ENCODE data around the gene RABGEF1.
"Not testable (repeated sequence)": the region's sequence is repeated elsewhere in the genome, so short reads cannot be mapped to it uniquely, and the experiment has no call there.

The RABGEF1 gene

GRCh38 chr7:66699998-66700397 lies 40.5 kb upstream of the RABGEF1 start:
- TF ChIP-seq GLIS3 (CRISPR knock-in tag; IDR thresholded peaks at IDR 0.05) = no peak
- no peak for TF ChIP-seq CSDC2 (CRISPR knock-in tag; IDR thresholded peaks at IDR 0.05)
- TF ChIP-seq ARNTL (CRISPR knock-in tag; IDR thresholded peaks at IDR 0.05; ENCODE audit: borderline replicate concordance, low read depth) = no peak
- TF ChIP-seq SNAI2 (CRISPR knock-in tag; IDR thresholded peaks at IDR 0.05) = no peak
- TF ChIP-seq TOX (CRISPR knock-in tag; IDR thresholded peaks at IDR 0.05; ENCODE audit: borderline replicate concordance) = no peak
- no peak for TF ChIP-seq ZC3H10 (CRISPR knock-in tag; IDR thresholded peaks at IDR 0.05)
- no peak for TF ChIP-seq ZNF565 (CRISPR knock-in tag; conservative IDR thresholded peaks at IDR 0.05; ENCODE audit: low read depth)
- TF ChIP-seq ZFP30 (CRISPR knock-in tag; IDR thresholded peaks at IDR 0.05) = no peak
- no peak for TF ChIP-seq PPARA (CRISPR knock-in tag; IDR thresholded peaks at IDR 0.05; ENCODE audit: borderline replicate concordance)
- ATAC-seq = no peak

- no peak for ATAC-seq
- TF ChIP-seq, protein P1, sequence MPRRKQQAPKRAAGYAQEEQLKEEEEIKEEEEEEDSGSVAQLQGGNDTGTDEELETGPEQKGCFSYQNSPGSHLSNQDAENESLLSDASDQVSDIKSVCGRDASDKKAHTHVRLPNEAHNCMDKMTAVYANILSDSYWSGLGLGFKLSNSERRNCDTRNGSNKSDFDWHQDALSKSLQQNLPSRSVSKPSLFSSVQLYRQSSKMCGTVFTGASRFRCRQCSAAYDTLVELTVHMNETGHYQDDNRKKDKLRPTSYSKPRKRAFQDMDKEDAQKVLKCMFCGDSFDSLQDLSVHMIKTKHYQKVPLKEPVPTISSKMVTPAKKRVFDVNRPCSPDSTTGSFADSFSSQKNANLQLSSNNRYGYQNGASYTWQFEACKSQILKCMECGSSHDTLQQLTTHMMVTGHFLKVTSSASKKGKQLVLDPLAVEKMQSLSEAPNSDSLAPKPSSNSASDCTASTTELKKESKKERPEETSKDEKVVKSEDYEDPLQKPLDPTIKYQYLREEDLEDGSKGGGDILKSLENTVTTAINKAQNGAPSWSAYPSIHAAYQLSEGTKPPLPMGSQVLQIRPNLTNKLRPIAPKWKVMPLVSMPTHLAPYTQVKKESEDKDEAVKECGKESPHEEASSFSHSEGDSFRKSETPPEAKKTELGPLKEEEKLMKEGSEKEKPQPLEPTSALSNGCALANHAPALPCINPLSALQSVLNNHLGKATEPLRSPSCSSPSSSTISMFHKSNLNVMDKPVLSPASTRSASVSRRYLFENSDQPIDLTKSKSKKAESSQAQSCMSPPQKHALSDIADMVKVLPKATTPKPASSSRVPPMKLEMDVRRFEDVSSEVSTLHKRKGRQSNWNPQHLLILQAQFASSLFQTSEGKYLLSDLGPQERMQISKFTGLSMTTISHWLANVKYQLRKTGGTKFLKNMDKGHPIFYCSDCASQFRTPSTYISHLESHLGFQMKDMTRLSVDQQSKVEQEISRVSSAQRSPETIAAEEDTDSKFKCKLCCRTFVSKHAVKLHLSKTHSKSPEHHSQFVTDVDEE (CRISPR knock-in tag; IDR thresholded peaks at IDR 0.05) = no peak
- TF ChIP-seq ISL1 (CRISPR knock-in tag; IDR thresholded peaks at IDR 0.05) = no peak
- no peak for TF ChIP-seq ESRRG (CRISPR knock-in tag; IDR thresholded peaks at IDR 0.05)
- TF ChIP-seq PPARA (CRISPR knock-in tag; IDR thresholded peaks at IDR 0.05; ENCODE audit: borderline replicate concordance) = no peak
- TF ChIP-seq, protein P2, sequence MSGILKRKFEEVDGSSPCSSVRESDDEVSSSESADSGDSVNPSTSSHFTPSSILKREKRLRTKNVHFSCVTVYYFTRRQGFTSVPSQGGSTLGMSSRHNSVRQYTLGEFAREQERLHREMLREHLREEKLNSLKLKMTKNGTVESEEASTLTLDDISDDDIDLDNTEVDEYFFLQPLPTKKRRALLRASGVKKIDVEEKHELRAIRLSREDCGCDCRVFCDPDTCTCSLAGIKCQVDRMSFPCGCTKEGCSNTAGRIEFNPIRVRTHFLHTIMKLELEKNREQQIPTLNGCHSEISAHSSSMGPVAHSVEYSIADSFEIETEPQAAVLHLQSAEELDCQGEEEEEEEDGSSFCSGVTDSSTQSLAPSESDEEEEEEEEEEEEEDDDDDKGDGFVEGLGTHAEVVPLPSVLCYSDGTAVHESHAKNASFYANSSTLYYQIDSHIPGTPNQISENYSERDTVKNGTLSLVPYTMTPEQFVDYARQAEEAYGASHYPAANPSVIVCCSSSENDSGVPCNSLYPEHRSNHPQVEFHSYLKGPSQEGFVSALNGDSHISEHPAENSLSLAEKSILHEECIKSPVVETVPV (CRISPR knock-in tag; IDR thresholded peaks at IDR 0.05) = no peak
- TF ChIP-seq ZNF70 (CRISPR knock-in tag; IDR thresholded peaks at IDR 0.05) = no peak
- TF ChIP-seq SNAI2 (CRISPR knock-in tag; IDR thresholded peaks at IDR 0.05) = no peak
- TF ChIP-seq CSDC2 (CRISPR knock-in tag; IDR thresholded peaks at IDR 0.05) = no peak
- TF ChIP-seq ZNF8 (CRISPR knock-in tag; IDR thresholded peaks at IDR 0.05) = no peak
- TF ChIP-seq ZC3H10 (CRISPR knock-in tag; IDR thresholded peaks at IDR 0.05) = no peak
- TF ChIP-seq ZFP3 (CRISPR knock-in tag; IDR thresholded peaks at IDR 0.05) = no peak
- no peak for TF ChIP-seq OSR1 (CRISPR knock-in tag; IDR thresholded peaks at IDR 0.05)
- TF ChIP-seq ARNTL (CRISPR knock-in tag; IDR thresholded peaks at IDR 0.05; ENCODE audit: borderline replicate concordance, low read depth) = no peak
- TF ChIP-seq, protein P3, sequence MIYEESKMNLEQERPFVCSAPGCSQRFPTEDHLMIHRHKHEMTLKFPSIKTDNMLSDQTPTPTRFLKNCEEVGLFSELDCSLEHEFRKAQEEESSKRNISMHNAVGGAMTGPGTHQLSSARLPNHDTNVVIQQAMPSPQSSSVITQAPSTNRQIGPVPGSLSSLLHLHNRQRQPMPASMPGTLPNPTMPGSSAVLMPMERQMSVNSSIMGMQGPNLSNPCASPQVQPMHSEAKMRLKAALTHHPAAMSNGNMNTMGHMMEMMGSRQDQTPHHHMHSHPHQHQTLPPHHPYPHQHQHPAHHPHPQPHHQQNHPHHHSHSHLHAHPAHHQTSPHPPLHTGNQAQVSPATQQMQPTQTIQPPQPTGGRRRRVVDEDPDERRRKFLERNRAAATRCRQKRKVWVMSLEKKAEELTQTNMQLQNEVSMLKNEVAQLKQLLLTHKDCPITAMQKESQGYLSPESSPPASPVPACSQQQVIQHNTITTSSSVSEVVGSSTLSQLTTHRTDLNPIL (CRISPR knock-in tag; IDR thresholded peaks at IDR 0.05; ENCODE audit: low read depth) = no peak
- no peak for TF ChIP-seq TOX (CRISPR knock-in tag; IDR thresholded peaks at IDR 0.05; ENCODE audit: borderline replicate concordance)
- no peak for TF ChIP-seq TCF4 (CRISPR knock-in tag; IDR thresholded peaks at IDR 0.05; ENCODE audit: borderline replicate concordance)
Observed at GRCh38 chr7:66700633-66701131, 39.9 kb upstream of the RABGEF1 start.

DNA sequence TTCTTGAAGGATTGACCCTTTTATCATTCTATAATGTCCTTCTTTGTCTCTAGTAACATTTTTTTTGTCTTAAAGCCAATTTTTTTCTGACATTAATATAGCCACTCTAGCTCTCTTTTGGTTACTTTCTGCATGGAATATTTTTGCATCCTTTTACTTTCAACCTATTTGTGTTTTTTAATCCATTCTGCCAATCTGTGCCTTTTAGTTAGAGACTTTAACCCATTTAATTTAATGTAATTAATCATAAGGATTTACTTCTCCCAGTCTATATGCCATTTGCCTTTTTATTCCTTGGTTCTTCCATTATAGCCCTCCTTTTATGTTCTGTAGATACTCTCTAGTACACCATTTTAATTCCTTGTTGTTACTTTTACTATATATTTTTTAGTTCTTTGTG lies 32.7 kb upstream of the RABGEF1 start:
- no peak for ATAC-seq
- TF ChIP-seq ZNF565 (CRISPR knock-in tag; conservative IDR thresholded peaks at IDR 0.05; ENCODE audit: low read depth) = no peak
- TF ChIP-seq ZFP30 (CRISPR knock-in tag; IDR thresholded peaks at IDR 0.05) = no peak
- TF ChIP-seq PATZ1 (CRISPR knock-in tag; IDR thresholded peaks at IDR 0.05; ENCODE audit: borderline replicate concordance) = no peak
- TF ChIP-seq ARNTL (CRISPR knock-in tag; IDR thresholded peaks at IDR 0.05; ENCODE audit: borderline replicate concordance, low read depth) = no peak
- TF ChIP-seq, protein P4, sequence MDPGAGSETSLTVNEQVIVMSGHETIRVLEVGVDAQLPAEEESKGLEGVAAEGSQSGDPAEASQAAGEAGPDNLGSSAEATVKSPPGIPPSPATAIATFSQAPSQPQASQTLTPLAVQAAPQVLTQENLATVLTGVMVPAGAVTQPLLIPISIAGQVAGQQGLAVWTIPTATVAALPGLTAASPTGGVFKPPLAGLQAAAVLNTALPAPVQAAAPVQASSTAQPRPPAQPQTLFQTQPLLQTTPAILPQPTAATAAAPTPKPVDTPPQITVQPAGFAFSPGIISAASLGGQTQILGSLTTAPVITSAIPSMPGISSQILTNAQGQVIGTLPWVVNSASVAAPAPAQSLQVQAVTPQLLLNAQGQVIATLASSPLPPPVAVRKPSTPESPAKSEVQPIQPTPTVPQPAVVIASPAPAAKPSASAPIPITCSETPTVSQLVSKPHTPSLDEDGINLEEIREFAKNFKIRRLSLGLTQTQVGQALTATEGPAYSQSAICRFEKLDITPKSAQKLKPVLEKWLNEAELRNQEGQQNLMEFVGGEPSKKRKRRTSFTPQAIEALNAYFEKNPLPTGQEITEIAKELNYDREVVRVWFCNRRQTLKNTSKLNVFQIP (CRISPR knock-in tag; IDR thresholded peaks at IDR 0.05; ENCODE audit: borderline replicate concordance, low read depth) = no peak
- TF ChIP-seq, protein P2 (CRISPR knock-in tag; IDR thresholded peaks at IDR 0.05) = no peak

DNA sequence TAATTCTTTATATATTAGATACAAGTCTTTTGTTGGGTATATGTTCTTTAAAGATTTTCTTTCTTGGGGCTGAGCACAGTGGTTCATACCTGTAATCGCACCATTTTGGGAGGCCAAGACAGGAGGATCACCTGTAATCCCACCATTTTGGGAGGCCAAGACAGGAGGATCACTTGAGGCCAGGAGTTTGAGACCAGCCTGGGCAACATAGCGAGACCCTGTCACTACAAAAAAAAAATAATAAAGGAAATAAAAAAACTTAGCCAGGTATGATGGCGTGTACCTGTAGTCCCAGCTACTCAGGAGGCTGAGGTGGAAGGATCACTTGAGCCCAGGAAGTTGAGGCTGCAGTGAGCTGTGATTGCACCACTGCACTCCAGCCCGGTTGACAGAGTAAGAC lies 29.8 kb upstream of the RABGEF1 start:
- ATAC-seq = not testable (repeated sequence)
